ENCODE results near the gene BUB1B. TPM values are rescaled to one million over a fixed set of nuclear protein-coding genes. Genes with fewer than 3 reads are reported as not detected.

The BUB1B gene
- polyA plus RNA-seq, 1 donor from 2014 or later = 50.0 TPM

DNA sequence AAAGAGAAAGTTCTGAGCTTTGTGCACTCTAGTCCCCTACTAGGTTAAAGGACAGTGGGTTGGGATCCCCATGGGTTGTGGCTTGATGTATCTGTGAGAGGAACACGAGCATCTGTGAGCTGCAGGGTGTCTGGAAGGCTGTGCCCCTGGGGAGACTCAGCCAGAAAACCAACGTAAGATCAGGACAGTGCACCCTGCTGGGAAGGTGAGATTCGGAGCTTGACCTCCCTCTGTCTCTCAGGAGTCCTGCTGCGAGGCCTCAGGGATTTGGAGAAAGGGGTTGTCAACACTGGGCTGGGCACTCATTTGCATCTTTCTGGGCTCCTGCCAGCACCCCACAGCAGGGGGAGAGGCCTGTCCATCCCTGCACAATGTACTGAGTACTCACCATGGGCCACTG is 106.8 kb downstream of the BUB1B start:
- Histone ChIP-seq H3K4me2 (ENCODE audit: low read length) (no peak overlapping the region), H3K9me3 (ENCODE audit: low read length) (no peaks in the 10 kb centered on the region), H3K9ac (ENCODE audit: low read length) (no peak overlapping the region), H4K20me1 (ENCODE audit: insufficient read depth) (no peaks in the 10 kb centered on the region), H3F3A (ENCODE audit: insufficient read depth, low read length, poor library complexity, severe bottlenecking) (no peaks in the 10 kb centered on the region), H3K36me3 (ENCODE audit: insufficient read depth, low read length) (no peaks in the 10 kb centered on the region), H3K27ac (ENCODE audit: low read length) (no peak overlapping the region), H2AFZ (ENCODE audit: low read depth, low read length) (no peak overlapping the region), H3K79me2 (replicated peaks; ENCODE audit: insufficient read depth, low read length) (no peaks in the 10 kb centered on the region), H3K27me3 (ENCODE audit: insufficient read depth, low read depth, low read length) (no peaks in the 10 kb centered on the region), H3K9me2 (ENCODE audit: insufficient read depth, low read length) (no peaks in the 10 kb centered on the region), H3K4me3 (ENCODE audit: low read length) (no peak overlapping the region)
- TF ChIP-seq, protein P1, sequence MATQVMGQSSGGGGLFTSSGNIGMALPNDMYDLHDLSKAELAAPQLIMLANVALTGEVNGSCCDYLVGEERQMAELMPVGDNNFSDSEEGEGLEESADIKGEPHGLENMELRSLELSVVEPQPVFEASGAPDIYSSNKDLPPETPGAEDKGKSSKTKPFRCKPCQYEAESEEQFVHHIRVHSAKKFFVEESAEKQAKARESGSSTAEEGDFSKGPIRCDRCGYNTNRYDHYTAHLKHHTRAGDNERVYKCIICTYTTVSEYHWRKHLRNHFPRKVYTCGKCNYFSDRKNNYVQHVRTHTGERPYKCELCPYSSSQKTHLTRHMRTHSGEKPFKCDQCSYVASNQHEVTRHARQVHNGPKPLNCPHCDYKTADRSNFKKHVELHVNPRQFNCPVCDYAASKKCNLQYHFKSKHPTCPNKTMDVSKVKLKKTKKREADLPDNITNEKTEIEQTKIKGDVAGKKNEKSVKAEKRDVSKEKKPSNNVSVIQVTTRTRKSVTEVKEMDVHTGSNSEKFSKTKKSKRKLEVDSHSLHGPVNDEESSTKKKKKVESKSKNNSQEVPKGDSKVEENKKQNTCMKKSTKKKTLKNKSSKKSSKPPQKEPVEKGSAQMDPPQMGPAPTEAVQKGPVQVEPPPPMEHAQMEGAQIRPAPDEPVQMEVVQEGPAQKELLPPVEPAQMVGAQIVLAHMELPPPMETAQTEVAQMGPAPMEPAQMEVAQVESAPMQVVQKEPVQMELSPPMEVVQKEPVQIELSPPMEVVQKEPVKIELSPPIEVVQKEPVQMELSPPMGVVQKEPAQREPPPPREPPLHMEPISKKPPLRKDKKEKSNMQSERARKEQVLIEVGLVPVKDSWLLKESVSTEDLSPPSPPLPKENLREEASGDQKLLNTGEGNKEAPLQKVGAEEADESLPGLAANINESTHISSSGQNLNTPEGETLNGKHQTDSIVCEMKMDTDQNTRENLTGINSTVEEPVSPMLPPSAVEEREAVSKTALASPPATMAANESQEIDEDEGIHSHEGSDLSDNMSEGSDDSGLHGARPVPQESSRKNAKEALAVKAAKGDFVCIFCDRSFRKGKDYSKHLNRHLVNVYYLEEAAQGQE (IDR thresholded peaks at IDR 0.05; ENCODE audit: borderline replicate concordance) = no peak
- TF ChIP-seq SMC3 (conservative IDR thresholded peaks at IDR 0.05; ENCODE audit: poor library complexity) = no peak
- TF ChIP-seq, protein P2, sequence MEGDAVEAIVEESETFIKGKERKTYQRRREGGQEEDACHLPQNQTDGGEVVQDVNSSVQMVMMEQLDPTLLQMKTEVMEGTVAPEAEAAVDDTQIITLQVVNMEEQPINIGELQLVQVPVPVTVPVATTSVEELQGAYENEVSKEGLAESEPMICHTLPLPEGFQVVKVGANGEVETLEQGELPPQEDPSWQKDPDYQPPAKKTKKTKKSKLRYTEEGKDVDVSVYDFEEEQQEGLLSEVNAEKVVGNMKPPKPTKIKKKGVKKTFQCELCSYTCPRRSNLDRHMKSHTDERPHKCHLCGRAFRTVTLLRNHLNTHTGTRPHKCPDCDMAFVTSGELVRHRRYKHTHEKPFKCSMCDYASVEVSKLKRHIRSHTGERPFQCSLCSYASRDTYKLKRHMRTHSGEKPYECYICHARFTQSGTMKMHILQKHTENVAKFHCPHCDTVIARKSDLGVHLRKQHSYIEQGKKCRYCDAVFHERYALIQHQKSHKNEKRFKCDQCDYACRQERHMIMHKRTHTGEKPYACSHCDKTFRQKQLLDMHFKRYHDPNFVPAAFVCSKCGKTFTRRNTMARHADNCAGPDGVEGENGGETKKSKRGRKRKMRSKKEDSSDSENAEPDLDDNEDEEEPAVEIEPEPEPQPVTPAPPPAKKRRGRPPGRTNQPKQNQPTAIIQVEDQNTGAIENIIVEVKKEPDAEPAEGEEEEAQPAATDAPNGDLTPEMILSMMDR (IDR thresholded peaks at IDR 0.05; ENCODE audit: poor library complexity, severe bottlenecking) = no peak
- TF ChIP-seq EZH2 (IDR thresholded peaks at IDR 0.05; ENCODE audit: borderline replicate concordance, insufficient read depth, low read length, poor library complexity, severe bottlenecking) = no peak
- TF ChIP-seq MXI1 (conservative IDR thresholded peaks at IDR 0.05; ENCODE audit: poor library complexity, severe bottlenecking) = no peak
- TF ChIP-seq RAD21 (conservative IDR thresholded peaks at IDR 0.05) = no peak
- no peak for TF ChIP-seq POLR2AphosphoS5 (IDR thresholded peaks at IDR 0.05)
- no peak for TF ChIP-seq TAF1 (IDR thresholded peaks at IDR 0.05; ENCODE audit: low read depth)
- TF ChIP-seq EP300 (conservative IDR thresholded peaks at IDR 0.05; ENCODE audit: poor library complexity, severe bottlenecking) = no peak

DNA sequence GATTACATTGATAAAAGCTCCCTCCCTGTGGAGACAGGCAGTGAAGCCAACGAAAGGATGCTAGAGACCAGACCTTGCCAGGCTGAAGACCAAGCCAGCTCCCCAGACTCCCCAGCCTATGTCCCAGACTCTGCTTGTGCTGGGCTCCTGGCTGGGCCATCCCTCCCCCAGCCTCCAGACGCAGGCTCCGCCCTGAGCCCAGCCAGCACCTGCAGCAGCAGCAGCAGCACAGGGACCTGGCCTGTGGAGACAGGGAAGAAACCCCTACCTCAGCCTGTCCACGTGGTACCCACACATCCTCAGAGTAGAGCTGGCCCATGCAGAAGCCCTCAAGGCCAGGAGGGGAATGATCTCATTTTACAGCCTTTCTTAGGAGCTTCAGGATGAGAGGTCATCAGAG is 108.7 kb downstream of the BUB1B start:
- H3K36me3 ChIP-seq (ENCODE audit: insufficient read depth, low read length) = no peaks in the 10 kb centered on the region
- no peaks in the 10 kb centered on the region for H3K79me2 ChIP-seq (replicated peaks; ENCODE audit: insufficient read depth, low read length)
- H3K27me3 ChIP-seq (ENCODE audit: insufficient read depth, low read depth, low read length) = no peaks in the 10 kb centered on the region
- no peaks in the 10 kb centered on the region for H4K20me1 ChIP-seq (ENCODE audit: insufficient read depth)
- no peak overlapping the region for H3K4me2 ChIP-seq (ENCODE audit: low read length)
- H3K4me3 ChIP-seq (ENCODE audit: low read length) = no peak overlapping the region
- no peak overlapping the region for H3K9ac ChIP-seq (ENCODE audit: low read length)
- H3K9me2 ChIP-seq (ENCODE audit: insufficient read depth, low read length) = no peaks in the 10 kb centered on the region
- TF ChIP-seq MXI1 (conservative IDR thresholded peaks at IDR 0.05; ENCODE audit: poor library complexity, severe bottlenecking) (no peak), RAD21 (conservative IDR thresholded peaks at IDR 0.05) (no peak), SMC3 (conservative IDR thresholded peaks at IDR 0.05; ENCODE audit: poor library complexity) (no peak), POLR2AphosphoS5 (IDR thresholded peaks at IDR 0.05) (no peak), EZH2 (IDR thresholded peaks at IDR 0.05; ENCODE audit: borderline replicate concordance, insufficient read depth, low read length, poor library complexity, severe bottlenecking) (no peak), TAF1 (IDR thresholded peaks at IDR 0.05; ENCODE audit: low read depth) (no peak), EP300 (conservative IDR thresholded peaks at IDR 0.05; ENCODE audit: poor library complexity, severe bottlenecking) (no peak)
- TF ChIP-seq, protein P2 (IDR thresholded peaks at IDR 0.05; ENCODE audit: poor library complexity, severe bottlenecking) = no peak
- TF ChIP-seq, protein P1 (IDR thresholded peaks at IDR 0.05; ENCODE audit: borderline replicate concordance) = no peak
- H2AFZ ChIP-seq (ENCODE audit: low read depth, low read length) = no peak overlapping the region
- H3K9me3 ChIP-seq (ENCODE audit: low read length) = no peaks in the 10 kb centered on the region
- no peaks in the 10 kb centered on the region for H3F3A ChIP-seq (ENCODE audit: insufficient read depth, low read length, poor library complexity, severe bottlenecking)
- no peak overlapping the region for H3K27ac ChIP-seq (ENCODE audit: low read length)
